ENCODE results near the gene ZNF667.

ZNF667 gene

GRCh38 chr19:56405062-56405461 lies 72.1 kb downstream of the ZNF667 start:
- TF ChIP-seq, protein P1, sequence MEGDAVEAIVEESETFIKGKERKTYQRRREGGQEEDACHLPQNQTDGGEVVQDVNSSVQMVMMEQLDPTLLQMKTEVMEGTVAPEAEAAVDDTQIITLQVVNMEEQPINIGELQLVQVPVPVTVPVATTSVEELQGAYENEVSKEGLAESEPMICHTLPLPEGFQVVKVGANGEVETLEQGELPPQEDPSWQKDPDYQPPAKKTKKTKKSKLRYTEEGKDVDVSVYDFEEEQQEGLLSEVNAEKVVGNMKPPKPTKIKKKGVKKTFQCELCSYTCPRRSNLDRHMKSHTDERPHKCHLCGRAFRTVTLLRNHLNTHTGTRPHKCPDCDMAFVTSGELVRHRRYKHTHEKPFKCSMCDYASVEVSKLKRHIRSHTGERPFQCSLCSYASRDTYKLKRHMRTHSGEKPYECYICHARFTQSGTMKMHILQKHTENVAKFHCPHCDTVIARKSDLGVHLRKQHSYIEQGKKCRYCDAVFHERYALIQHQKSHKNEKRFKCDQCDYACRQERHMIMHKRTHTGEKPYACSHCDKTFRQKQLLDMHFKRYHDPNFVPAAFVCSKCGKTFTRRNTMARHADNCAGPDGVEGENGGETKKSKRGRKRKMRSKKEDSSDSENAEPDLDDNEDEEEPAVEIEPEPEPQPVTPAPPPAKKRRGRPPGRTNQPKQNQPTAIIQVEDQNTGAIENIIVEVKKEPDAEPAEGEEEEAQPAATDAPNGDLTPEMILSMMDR (IDR thresholded peaks at IDR 0.05; ENCODE audit: low read length, missing control alignments), result no peak
- DNase-seq (ENCODE audit: low read depth), result no peak
- H3K4me3 ChIP-seq (replicated peaks; ENCODE audit: low read depth, low read length), result peak overlapping the region; percentile 70

- DNase-seq (ENCODE audit: low read depth), result no peak
- peak overlapping the region; percentile 70 for H3K4me3 ChIP-seq (replicated peaks; ENCODE audit: low read depth, low read length)
- TF ChIP-seq, protein P1 (IDR thresholded peaks at IDR 0.05; ENCODE audit: low read length, missing control alignments), result no peak
These were observed 72.5 kb downstream of the ZNF667 start for GRCh38 chr19:56404705-56405056.

DNA sequence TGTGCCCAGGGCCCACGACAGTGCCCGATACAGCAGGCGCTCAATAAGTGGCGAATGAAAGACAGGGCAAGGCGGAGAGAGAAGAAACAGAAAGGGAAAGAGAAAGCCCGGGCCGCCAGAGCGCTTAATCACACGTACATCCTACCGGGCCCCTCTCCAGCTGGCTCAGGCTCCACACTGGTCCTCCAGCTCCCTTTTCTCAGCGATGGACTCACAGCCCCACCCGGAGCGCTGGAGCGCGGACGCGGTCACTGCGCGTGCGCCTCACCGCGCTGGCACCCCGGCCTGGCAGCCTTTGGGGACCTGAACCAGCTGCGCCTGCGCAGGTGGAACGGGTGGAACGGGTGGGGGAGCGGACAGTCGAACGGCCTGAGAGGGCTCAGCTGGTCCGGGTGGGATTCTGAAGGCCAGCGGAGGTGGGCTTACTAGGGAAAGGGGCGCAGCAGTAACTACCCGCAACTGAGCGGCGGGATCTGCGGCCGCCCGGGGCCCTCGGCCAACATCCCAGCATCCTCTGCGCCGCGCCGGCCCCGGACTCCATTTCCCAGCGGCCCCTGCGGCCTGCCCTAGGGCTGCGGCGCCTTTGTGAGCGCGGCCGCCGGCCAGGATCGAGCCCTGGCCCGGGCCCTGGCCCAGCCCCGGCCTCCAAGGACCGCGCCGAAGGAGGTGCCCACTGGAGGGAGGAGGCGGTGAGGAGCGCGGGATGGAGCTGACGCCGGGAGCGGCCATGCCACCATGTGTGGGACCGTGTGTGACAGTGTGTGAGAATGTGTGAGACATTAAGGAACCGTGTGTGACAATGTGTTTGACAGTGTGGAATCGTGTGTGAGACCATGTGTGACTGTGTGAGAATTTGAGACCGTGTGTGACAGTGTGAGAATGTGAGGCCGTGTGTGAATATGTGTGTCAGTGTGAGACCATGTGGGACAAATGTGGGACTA lies 73.1 kb downstream of the ZNF667 start, which contains the start of gene ZNF583:
Gene ZNF583, plus strand, starts transcription at position 569 of the 941 bp plus-strand sequence. CDS start 2,783 bp downstream, outside the sequence.
- peak within 1 kb of the TSS; percentile 70 for H3K4me3 ChIP-seq (replicated peaks; ENCODE audit: low read depth, low read length)
- peak; percentile 99 for DNase-seq (ENCODE audit: low read depth)
- TF ChIP-seq, protein P1 (IDR thresholded peaks at IDR 0.05; ENCODE audit: low read length, missing control alignments), result no peak

DNA sequence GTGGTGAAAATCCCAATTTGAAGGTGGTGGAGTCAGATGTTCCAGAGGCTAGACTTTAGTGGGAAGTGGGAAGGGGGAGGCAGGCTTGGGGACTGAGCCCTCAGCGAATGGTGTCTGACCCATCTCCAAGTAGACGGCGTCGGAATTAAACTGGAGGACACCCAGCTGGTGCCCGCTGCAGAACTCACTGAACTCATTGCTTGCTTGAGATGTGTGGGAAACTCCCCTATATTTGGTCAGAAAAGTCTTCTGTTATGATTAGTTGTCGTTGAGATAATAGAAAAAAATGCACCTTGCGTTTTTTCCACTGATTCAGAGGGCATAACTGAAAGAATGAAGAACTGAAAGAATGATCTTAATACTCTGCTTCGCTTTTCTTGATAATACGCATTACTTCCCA lies 73.9 kb downstream of the ZNF667 start:
- DNase-seq (ENCODE audit: low read depth), result peak; percentile 22

DNA sequence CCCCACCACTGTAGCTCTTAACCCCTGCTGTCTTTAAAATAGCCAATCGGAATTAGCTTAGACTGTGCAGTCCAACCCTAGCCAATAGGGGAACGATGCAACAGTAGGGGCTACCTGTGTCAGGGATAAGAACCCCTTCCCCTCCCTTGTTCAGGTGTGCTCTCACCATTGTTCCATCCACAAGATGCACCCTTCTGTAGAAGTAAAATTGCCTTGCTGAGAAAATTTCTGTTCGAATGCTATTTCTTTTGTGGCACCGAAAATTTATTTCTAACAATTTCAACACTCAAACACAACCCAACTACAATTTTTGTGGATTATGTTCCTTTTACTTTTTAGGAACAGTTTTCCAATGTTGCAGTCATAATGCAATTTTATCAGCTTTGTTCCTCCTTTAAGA lies 76.7 kb downstream of the ZNF667 start:
- no peak for DNase-seq (ENCODE audit: low read depth)
- no peak overlapping the region for H3K4me3 ChIP-seq (replicated peaks; ENCODE audit: low read depth, low read length)
- TF ChIP-seq, protein P1 (IDR thresholded peaks at IDR 0.05; ENCODE audit: low read length, missing control alignments), result no peak

More for the DNA sequence above, 73.9 kb downstream of the ZNF667 start:
- peak overlapping the region; percentile 70 for H3K4me3 ChIP-seq (replicated peaks; ENCODE audit: low read depth, low read length)
- TF ChIP-seq, protein P1 (IDR thresholded peaks at IDR 0.05; ENCODE audit: low read length, missing control alignments), result no peak

- no peak for DNase-seq (ENCODE audit: low read depth)
- no peak overlapping the region for H3K4me3 ChIP-seq (replicated peaks; ENCODE audit: low read depth, low read length)
- TF ChIP-seq, protein P1 (IDR thresholded peaks at IDR 0.05; ENCODE audit: low read length, missing control alignments), result no peak
These were observed 78.3 kb downstream of the ZNF667 start for GRCh38 chr19:56398809-56399208.

Measured in fibroblast of pulmonary artery (primary cell).